ENCODE measurements around the gene C1QTNF7. TPM values are rescaled to one million over a fixed set of nuclear protein-coding genes. Genes with fewer than 3 reads are reported as not detected.

C1QTNF7 gene
- total RNA-seq, 1 experiment from 2014 or later, result 0.04 TPM

DNA sequence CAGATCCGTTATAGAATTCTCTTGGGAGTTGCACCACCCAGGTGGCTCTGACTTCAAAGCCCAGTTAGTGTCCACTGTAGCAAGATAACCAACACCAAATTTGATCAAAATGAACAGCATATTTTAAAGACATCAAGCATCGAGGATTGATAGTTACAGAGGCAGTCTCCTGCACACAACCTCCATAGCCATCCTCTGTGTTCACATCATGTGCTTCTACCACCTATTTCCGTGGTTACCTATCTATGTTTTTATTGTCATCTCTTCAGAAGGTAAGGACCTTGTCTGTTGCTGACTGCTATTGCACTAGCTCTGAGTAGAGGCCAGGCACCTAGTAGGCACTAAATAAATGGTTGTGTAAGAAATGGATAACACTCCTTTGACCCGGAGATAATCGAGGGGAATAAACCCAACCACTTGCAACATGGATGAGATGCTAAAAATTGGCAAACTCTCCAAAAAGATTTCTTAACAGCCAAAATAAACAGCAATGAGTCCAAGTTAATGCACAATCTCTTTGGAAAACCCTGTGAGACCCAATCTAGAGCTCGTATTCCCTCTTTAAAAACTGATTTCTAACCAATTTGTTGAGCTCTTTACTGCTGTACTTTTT lies 14.7 kb upstream of the C1QTNF7 start:
- no peak overlapping the region for H3K27ac Mint-ChIP-seq
- H3K36me3 Mint-ChIP-seq, result no peaks in the 10 kb centered on the region
- H3K4me1 Mint-ChIP-seq, result peaks cover 4% of the 10 kb centered on the region
- no peak for ATAC-seq
- ChIA-PET POLR2A (no interaction called here), CTCF (no interaction called here)
- TF ChIP-seq SOX15 (CRISPR knock-in tag; IDR thresholded peaks at IDR 0.05) (no peak), SP1 (CRISPR knock-in tag; conservative IDR thresholded peaks at IDR 0.05) (no peak), ZMAT4 (CRISPR knock-in tag; IDR thresholded peaks at IDR 0.05) (no peak), IRF2 (CRISPR knock-in tag; IDR thresholded peaks at IDR 0.05; ENCODE audit: borderline replicate concordance, low read depth) (no peak), NR3C1 (CRISPR knock-in tag; conservative IDR thresholded peaks at IDR 0.05; ENCODE audit: low read depth) (no peak), FOXP1 (CRISPR knock-in tag; IDR thresholded peaks at IDR 0.05; ENCODE audit: borderline replicate concordance) (no peak)
- TF ChIP-seq, protein P1, sequence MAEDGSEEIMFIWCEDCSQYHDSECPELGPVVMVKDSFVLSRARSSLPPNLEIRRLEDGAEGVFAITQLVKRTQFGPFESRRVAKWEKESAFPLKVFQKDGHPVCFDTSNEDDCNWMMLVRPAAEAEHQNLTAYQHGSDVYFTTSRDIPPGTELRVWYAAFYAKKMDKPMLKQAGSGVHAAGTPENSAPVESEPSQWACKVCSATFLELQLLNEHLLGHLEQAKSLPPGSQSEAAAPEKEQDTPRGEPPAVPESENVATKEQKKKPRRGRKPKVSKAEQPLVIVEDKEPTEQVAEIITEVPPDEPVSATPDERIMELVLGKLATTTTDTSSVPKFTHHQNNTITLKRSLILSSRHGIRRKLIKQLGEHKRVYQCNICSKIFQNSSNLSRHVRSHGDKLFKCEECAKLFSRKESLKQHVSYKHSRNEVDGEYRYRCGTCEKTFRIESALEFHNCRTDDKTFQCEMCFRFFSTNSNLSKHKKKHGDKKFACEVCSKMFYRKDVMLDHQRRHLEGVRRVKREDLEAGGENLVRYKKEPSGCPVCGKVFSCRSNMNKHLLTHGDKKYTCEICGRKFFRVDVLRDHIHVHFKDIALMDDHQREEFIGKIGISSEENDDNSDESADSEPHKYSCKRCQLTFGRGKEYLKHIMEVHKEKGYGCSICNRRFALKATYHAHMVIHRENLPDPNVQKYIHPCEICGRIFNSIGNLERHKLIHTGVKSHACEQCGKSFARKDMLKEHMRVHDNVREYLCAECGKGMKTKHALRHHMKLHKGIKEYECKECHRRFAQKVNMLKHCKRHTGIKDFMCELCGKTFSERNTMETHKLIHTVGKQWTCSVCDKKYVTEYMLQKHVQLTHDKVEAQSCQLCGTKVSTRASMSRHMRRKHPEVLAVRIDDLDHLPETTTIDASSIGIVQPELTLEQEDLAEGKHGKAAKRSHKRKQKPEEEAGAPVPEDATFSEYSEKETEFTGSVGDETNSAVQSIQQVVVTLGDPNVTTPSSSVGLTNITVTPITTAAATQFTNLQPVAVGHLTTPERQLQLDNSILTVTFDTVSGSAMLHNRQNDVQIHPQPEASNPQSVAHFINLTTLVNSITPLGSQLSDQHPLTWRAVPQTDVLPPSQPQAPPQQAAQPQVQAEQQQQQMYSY (CRISPR knock-in tag; IDR thresholded peaks at IDR 0.05), result no peak
- H3K4me3 Mint-ChIP-seq, result no peak overlapping the region
- H3K9me3 Mint-ChIP-seq, result no peaks in the 10 kb centered on the region
- no peaks in the 10 kb centered on the region; the same call in 1 of the 2 replicates for H3K27me3 Mint-ChIP-seq (ENCODE audit: low read depth)
- no peak for DNase-seq (ENCODE audit: low spot score)

GRCh38 chr4:15413623-15414019 lies 14.2 kb upstream of the C1QTNF7 start:
- H3K4me1 Mint-ChIP-seq, result peaks cover 4% of the 10 kb centered on the region
- no peak overlapping the region for H3K27ac Mint-ChIP-seq
- H3K27me3 Mint-ChIP-seq (ENCODE audit: low read depth), result no peaks in the 10 kb centered on the region; the same call in 1 of the 2 replicates
- H3K9me3 Mint-ChIP-seq, result no peaks in the 10 kb centered on the region
- ChIA-PET CTCF (no interaction called here), POLR2A (no interaction called here)
- H3K4me3 Mint-ChIP-seq, result no peak overlapping the region
- no peaks in the 10 kb centered on the region for H3K36me3 Mint-ChIP-seq
- no peak for TF ChIP-seq TCF7 (CRISPR knock-in tag; IDR thresholded peaks at IDR 0.05; ENCODE audit: low read depth)
- no peak for TF ChIP-seq MYBL2 (CRISPR knock-in tag; IDR thresholded peaks at IDR 0.05)
- no peak for TF ChIP-seq ZNF263 (CRISPR knock-in tag; IDR thresholded peaks at IDR 0.05; ENCODE audit: low read depth)
- TF ChIP-seq, protein P1 (CRISPR knock-in tag; IDR thresholded peaks at IDR 0.05), result no peak
- TF ChIP-seq GRHL2 (CRISPR knock-in tag; IDR thresholded peaks at IDR 0.05; ENCODE audit: insufficient replicate concordance, severe bottlenecking), result no peak
- no peak for TF ChIP-seq TEAD4 (CRISPR knock-in tag; IDR thresholded peaks at IDR 0.05)
- no peak for DNase-seq (ENCODE audit: low spot score)
- ATAC-seq, result no peak

DNA sequence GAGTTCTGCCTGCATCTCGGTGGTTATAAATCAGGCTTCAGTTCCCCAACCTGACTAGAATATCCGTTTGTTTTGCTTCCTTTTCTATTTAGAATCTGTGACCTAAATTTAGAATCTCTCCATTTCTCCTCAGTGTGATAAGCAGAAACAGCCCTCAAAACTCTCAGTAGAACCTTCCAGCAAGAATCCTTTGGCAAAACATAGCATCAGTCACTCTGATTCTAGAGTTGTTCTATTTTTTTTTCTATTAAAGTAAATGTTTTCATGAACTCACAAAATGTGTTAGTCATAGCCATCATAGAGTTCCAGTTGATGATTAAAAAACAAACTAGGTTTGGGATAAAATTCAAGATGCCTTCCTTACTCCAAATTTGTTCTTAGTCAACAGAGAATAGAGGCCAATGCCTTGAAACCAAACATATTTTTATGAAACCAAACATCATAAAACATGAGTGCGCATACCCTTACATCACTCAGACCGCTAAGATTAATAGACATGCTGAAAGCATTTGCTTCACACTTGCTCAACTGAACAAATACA lies 13.2 kb upstream of the C1QTNF7 start:
- Mint-ChIP-seq H3K27me3 (ENCODE audit: low read depth) (no peaks in the 10 kb centered on the region), H3K27ac (no peak overlapping the region), H3K4me1 (peaks cover 4% of the 10 kb centered on the region), H3K4me3 (no peak overlapping the region), H3K36me3 (no peaks in the 10 kb centered on the region), H3K9me3 (no peaks in the 10 kb centered on the region)
- DNase-seq (ENCODE audit: low spot score) (no peak), ATAC-seq (no peak)
- TF ChIP-seq ATF2 (CRISPR knock-in tag; IDR thresholded peaks at IDR 0.05; ENCODE audit: borderline replicate concordance, low read depth), result no peak
- ChIA-PET CTCF (no interaction called here), POLR2A (no interaction called here)

All from WTC11 (cell line).